Endothelial cell of umbilical vein (primary cell): ENCODE data around the gene RAPGEF3. TPM values are rescaled to one million over a fixed set of nuclear protein-coding genes. Genes with fewer than 3 reads are reported as not detected.
A peak's percentile ranks its signal among the peaks of the same experiment; 100 is the strongest.

Source experiments
- BruUV-seq: library from RNA; stranded (reverse); fragments of 400-500 nt; replicated peaks from 2 replicates; lab custom pipeline; 2021; lab: Mats Ljungman, UMichigan
- CTCF ChIA-PET: fragments of 300-600, 350-600 bp; sonication (Branson Sonifier 250); formaldehyde crosslinking; loops from one replicate; lab custom pipeline; 2021; ENCODE audit warnings: antibody characterized with exemption, inconsistent platforms; lab: Charles Lee
- POLR2A ChIA-PET: fragments of 300-600, 350-600 bp; sonication (Branson Sonifier 250); formaldehyde crosslinking; loops from one replicate; lab custom pipeline; 2021; ENCODE audit warnings: antibody characterized with exemption, inconsistent platforms; lab: Charles Lee
- DNase-seq: peaks from one replicate; pipeline ENCODE4 v3.0.0-alpha.2; 2011; ENCODE audit warnings: low read depth, low spot score
- FAIRE-seq: peaks from 2 replicates; lab custom pipeline; 2011; peaks lifted over from hg19 to GRCh38; lab: Jason Lieb, UNC
- H2AFZ ChIP-seq: 2 replicates; pipeline ENCODE4 v1.6.0; 2012; ENCODE audit warnings: low read depth, low read length, control low read depth, inconsistent platforms
- H3K27ac ChIP-seq: 2 replicates; pipeline ENCODE4 v1.5.1; 2011; ENCODE audit warnings: low read depth, mild to moderate bottlenecking, control low read depth, low read length, moderate library complexity; ENCODE audit not compliant: insufficient read depth
- H3K27me3 ChIP-seq, 2 experiments: 2 replicates each; pipeline versions ENCODE4 v1.6.0 to v1.6.1; 2011; ENCODE audit warnings: low read length in 2 of 2, mixed read lengths in 1 of 2; ENCODE audit not compliant: control insufficient read depth in 2 of 2, insufficient read depth in 2 of 2
- H3K36me3 ChIP-seq, 2 experiments: 2 replicates in 1 of 2; 3 replicates in 1 of 2; pipeline ENCODE4 v1.5.1; 2011; ENCODE audit warnings: low read length in 2 of 2, mild to moderate bottlenecking in 1 of 2, moderate library complexity in 1 of 2; ENCODE audit not compliant: control insufficient read depth in 2 of 2, insufficient read depth in 2 of 2; ENCODE audit errors: extremely low read depth in 1 of 2
- H3K4me1 ChIP-seq: 3 replicates; pipeline ENCODE4 v1.5.1; 2011; ENCODE audit warnings: mild to moderate bottlenecking, low read length; ENCODE audit not compliant: control insufficient read depth, insufficient read depth; ENCODE audit errors: extremely low read depth
- H3K4me2 ChIP-seq: 2 replicates; pipeline ENCODE4 v1.6.1; 2011; ENCODE audit warnings: low read length, control low read depth, mixed read lengths; ENCODE audit not compliant: insufficient read depth
- H3K4me3 ChIP-seq, 3 experiments: fragments of 200-600 bp in 1 of 3; sonication (generic), shearing (Covaris generic) in 1 of 3; replicated peaks in 1 of 3; 2 replicates each; pipeline ENCODE4 v1.5.1; 2011 to 2016; ENCODE audit warnings: control low read depth in 3 of 3, low read length in 3 of 3, mild to moderate bottlenecking in 2 of 3, inconsistent platforms in 1 of 3, low read depth in 1 of 3, moderate library complexity in 1 of 3; ENCODE audit not compliant: insufficient read depth in 1 of 3
- H3K79me2 ChIP-seq: 2 replicates; pipeline ENCODE4 v1.6.0; 2012; ENCODE audit warnings: low read length, inconsistent platforms; ENCODE audit not compliant: control insufficient read depth, insufficient read depth
- H3K9ac ChIP-seq: replicated peaks from 2 replicates; pipeline ENCODE3; 2011; ENCODE audit warnings: low read length, control low read depth; ENCODE audit not compliant: insufficient read depth; ENCODE audit errors: extremely low read depth
- H3K9me1 ChIP-seq: replicated peaks from 3 replicates; pipeline ENCODE4 v1.6.0; 2011; ENCODE audit warnings: mild to moderate bottlenecking, low read length; ENCODE audit not compliant: control insufficient read depth, insufficient read depth; ENCODE audit errors: extremely low read depth
- H3K9me3 ChIP-seq: replicated peaks from 2 replicates; pipeline ENCODE4 v1.5.1; 2012; ENCODE audit warnings: low read length, inconsistent platforms; ENCODE audit not compliant: control insufficient read depth, insufficient read depth
- H4K20me1 ChIP-seq: replicated peaks from 2 replicates; pipeline ENCODE3; 2011; ENCODE audit warnings: mild to moderate bottlenecking, low read length; ENCODE audit not compliant: control insufficient read depth, insufficient read depth; ENCODE audit errors: extremely low read depth
- GATA2 ChIP-seq: IDR thresholded peaks from 2 replicates; pipeline ENCODE4 v1.7.0; 2011; ENCODE audit warnings: low read depth, mild to moderate bottlenecking, moderate library complexity, mixed read lengths, low read length; ENCODE audit not compliant: insufficient read length, insufficient read depth
- POLR2AphosphoS5 ChIP-seq: IDR thresholded peaks from 2 replicates; pipeline ENCODE4 v1.6.1; 2012; ENCODE audit warnings: low read depth, mild to moderate bottlenecking, control low read depth, low read length, moderate library complexity; ENCODE audit not compliant: insufficient read depth
- dilution Hi-C: fragments of 300-500 bp; cut with MboI; formaldehyde crosslinking; loops from one replicate; pipeline ENCODE4 v1.15.0; 2019; ENCODE audit warnings: low sequenced_read_pairs; ENCODE audit not compliant: extremely low pct_ligation_motif_present
- intact Hi-C: fragments of 100-400 bp; cut with micrococcal nuclease; formaldehyde crosslinking; loops from one replicate; pipeline ENCODE4 v1.10.0; 2022
- polyA plus RNA-seq, 4 experiments: library from polyadenylated mRNA; depleted of rRNA in 3 of 4; stranded (reverse) in 3 of 4; unstranded in 1 of 4; fragments of >200 nt; gene quantifications; 2 replicates each; pipeline versions ENCODE4 v1.2.1 to v1.2.3, GENCODE V29; 2011 to 2012; ENCODE audit warnings: missing spikeins in 1 of 4
- total RNA-seq: library from RNA; stranded (reverse); gene quantifications from 2 replicates; pipeline ENCODE4 v1.2.3, GENCODE V29; 2021
- TF ChIP-seq, protein P1 (sequence below): IDR thresholded peaks from 2 replicates; pipeline ENCODE4 v1.6.1; 2011; ENCODE audit not compliant: insufficient read depth, insufficient read length
- TF ChIP-seq, protein P2 (sequence below), 2 donors: IDR thresholded peaks; 1 replicate in 1 of 2; 2 replicates in 1 of 2; pipeline ENCODE4 v1.5.1; 2011; ENCODE audit warnings: low read length in 2 of 2, mild to moderate bottlenecking in 2 of 2, moderate library complexity in 2 of 2, control low read depth in 1 of 2, inconsistent platforms in 1 of 2, low read depth in 1 of 2; ENCODE audit not compliant: insufficient read depth in 1 of 2; ENCODE audit errors: extremely low read depth in 1 of 2

RAPGEF3 gene
- total and polyA plus RNA-seq, 2 donors (not counting 3 experiments of a cell fraction or from before 2014, with no cell fraction given): 34.5 to 55.1 TPM

DNA sequence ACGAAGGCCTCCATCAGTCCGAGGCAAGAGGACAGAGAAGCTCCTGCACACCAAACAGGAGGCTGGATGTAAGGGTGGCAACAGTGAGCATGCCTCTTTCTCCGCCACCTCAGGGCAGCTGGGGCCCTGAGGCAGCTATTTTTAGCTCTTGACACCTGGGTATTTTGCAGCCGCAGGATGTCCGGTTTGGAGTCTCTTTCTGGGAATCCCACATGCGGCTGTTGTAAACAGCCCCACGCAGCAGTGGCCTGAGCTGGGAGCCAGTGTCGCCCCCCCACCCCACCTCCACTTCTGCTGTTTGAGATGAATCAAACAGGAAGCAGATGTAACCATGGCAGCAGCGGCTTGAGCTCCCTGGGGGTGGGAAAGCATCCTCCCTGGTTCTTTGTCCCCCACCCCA lies 49.4 kb upstream of the RAPGEF3 start:
- Histone ChIP-seq H3K9me3 (no peaks in the 10 kb centered on the region), H3K79me2 (peaks cover 100% of the 10 kb centered on the region), H3K36me3 (peaks cover 10 to 11% of the 10 kb centered on the region in 2 experiments), H3K27ac (peak overlapping the region; percentile 83), H4K20me1 (peaks cover 6% of the 10 kb centered on the region), H3K27me3 (no peaks in the 10 kb centered on the region), H3K4me1 (peaks cover 88% of the 10 kb centered on the region), H3K4me2 (peak overlapping the region; percentile 79), H3K4me3 (no peak overlapping the region), H2AFZ (no peak overlapping the region), H3K9me1 (no peaks in the 10 kb centered on the region), H3K9ac (peak overlapping the region; percentile 71)
- intact Hi-C loops: loop anchor here (1.0 kb wide), 1 partner anchor 9 kb away; no protein-coding TSS in a partner anchor
- CTCF ChIA-PET: interaction anchor here (0.6 to 12.5 kb wide), 15 partner anchors 8 to 141 kb away, joined by 3 to 229 read pairs (median 4); partner anchors contain the start of gene SLC48A1
- dilution Hi-C loops: no loop called here
- no TSS peak for BruUV-seq
- peak; percentile 78 for FAIRE-seq
- peak; percentile 85 for DNase-seq
- POLR2A ChIA-PET: interaction anchor here (0.9 to 2.7 kb wide), 3 partner anchors 9 to 13 kb away, joined by 4 to 17 read pairs (median 7); no protein-coding TSS in a partner anchor
- TF ChIP-seq, protein P1, sequence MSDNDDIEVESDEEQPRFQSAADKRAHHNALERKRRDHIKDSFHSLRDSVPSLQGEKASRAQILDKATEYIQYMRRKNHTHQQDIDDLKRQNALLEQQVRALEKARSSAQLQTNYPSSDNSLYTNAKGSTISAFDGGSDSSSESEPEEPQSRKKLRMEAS: no peak
- peak; percentile 12 for TF ChIP-seq POLR2AphosphoS5

DNA sequence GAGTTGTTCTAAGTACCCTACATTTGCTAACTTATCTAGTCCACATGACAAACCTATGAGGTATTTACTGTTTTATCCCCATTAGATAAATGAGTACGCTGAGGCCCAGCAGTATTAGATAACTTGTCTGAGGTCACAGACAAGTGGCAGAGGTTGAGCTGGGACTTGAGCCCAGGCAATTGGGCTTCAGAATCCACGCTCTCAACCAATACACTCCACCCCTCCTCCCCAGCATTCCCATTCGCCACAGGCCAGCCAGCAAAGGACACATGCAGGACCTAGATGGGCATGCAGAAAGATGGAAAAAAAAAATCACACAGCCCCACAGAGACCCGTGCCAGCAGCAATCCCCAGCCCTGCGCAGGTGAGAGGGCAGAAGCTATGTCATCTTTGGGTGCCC lies 48.7 kb upstream of the RAPGEF3 start:
- no peaks in the 10 kb centered on the region for H3K27me3 ChIP-seq
- peaks cover 6% of the 10 kb centered on the region for H4K20me1 ChIP-seq
- H3K79me2 ChIP-seq: peaks cover 100% of the 10 kb centered on the region
- TF ChIP-seq, protein P1: no peak
- TF ChIP-seq GATA2: no peak
- TF ChIP-seq POLR2AphosphoS5: no peak
- TF ChIP-seq, protein P2, sequence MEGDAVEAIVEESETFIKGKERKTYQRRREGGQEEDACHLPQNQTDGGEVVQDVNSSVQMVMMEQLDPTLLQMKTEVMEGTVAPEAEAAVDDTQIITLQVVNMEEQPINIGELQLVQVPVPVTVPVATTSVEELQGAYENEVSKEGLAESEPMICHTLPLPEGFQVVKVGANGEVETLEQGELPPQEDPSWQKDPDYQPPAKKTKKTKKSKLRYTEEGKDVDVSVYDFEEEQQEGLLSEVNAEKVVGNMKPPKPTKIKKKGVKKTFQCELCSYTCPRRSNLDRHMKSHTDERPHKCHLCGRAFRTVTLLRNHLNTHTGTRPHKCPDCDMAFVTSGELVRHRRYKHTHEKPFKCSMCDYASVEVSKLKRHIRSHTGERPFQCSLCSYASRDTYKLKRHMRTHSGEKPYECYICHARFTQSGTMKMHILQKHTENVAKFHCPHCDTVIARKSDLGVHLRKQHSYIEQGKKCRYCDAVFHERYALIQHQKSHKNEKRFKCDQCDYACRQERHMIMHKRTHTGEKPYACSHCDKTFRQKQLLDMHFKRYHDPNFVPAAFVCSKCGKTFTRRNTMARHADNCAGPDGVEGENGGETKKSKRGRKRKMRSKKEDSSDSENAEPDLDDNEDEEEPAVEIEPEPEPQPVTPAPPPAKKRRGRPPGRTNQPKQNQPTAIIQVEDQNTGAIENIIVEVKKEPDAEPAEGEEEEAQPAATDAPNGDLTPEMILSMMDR (IDR thresholded peaks at IDR 0.05; ENCODE audit: extremely low read depth in 1 of 2, insufficient read depth in 1 of 2, low read depth in 1 of 2, low read length in 2 of 2): no peak
- CTCF ChIA-PET: interaction anchor here (0.6 to 12.5 kb wide), 8 partner anchors 9 to 90 kb away, joined by 3 to 229 read pairs (median 4); partner anchors contain the start of gene SLC48A1
- H3K9ac ChIP-seq: no peak overlapping the region
- H3K4me1 ChIP-seq: peaks cover 91% of the 10 kb centered on the region
- no TSS peak for BruUV-seq
- dilution Hi-C loops (no loop called here), intact Hi-C loops (no loop called here)
- H3K36me3 ChIP-seq: peaks cover 10 to 11% of the 10 kb centered on the region in 2 experiments
- FAIRE-seq (no peak), DNase-seq (no peak)
- peak overlapping the region; percentile 83 for H3K27ac ChIP-seq
- H3K9me3 ChIP-seq: no peaks in the 10 kb centered on the region
- H3K9me1 ChIP-seq: no peaks in the 10 kb centered on the region
- H2AFZ ChIP-seq: no peak overlapping the region
- POLR2A ChIA-PET: interaction anchor here (1.6 to 2.7 kb wide), 2 partner anchors 10 to 13 kb away, joined by 7 to 17 read pairs; no protein-coding TSS in a partner anchor
- no peak overlapping the region for H3K4me2 ChIP-seq
- H3K4me3 ChIP-seq: no peak overlapping the region
